HG02571 (cell line): ENCODE data around the gene CDK18.

Experiments
- ATAC-seq: cut with Tn5 transposase; IDR thresholded peaks from one replicate; pipeline ENCODE4 v1.9.1; 2021; ENCODE audit warnings: mild to moderate bottlenecking, moderate library complexity; ENCODE audit not compliant: unreplicated experiment

CDK18 gene

DNA sequence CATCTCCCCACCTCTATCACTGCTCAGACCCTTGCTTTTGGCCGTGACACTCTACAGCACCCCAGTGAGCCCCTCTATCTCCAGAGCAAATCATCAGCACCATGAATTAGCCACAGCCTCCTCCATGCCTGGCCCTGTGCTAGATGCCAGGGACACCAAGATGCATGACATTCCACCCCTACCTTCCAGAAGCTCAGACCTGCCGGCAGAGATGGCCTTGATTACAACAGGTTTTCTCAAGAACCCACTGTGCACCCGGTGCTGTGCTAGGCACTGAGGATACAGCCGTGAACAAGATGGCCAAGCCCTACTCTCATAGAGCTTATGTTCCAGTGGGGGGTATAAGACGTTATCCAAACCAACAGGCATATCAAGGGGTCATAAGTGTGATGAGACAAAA is 30.6 kb downstream of the CDK18 start:
- no peak for ATAC-seq

- ATAC-seq = no peak
These were observed 31.6 kb downstream of the CDK18 start for GRCh38 chr1:205535866-205536758.

DNA sequence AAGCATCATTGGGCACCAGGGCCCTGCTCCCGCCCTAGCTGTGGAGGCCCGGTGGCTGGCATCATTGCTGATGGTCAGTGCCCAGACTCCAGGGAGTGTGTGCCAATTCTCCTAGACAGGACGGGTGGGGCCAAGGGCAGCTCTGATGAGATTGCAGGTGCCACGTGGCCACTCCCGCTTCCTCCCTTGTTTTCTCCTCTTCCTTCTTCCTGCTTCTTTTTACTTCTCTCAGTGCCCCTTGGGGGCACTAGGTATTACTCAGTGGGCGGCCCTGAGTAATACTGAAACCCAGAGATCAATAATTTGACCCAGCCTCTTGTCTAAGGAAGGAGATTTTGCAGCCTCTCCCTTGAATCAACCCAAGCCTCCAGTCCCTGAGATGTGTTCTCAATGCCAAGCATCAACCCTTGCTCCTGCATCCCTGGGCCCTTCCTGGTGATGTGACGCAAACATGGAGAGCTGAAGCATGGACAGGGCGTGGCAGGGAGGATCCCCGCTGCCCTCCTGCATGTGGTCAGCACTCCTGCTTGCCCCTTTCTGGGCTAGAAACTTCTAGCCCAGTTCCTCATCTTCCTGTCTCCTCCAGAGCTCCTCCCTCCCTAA is 32.4 kb downstream of the CDK18 start:
- ATAC-seq = no peak

- no peak for ATAC-seq
These were observed 33.0 kb downstream of the CDK18 start for GRCh38 chr1:205537386-205538018.

- no peak for ATAC-seq
These were observed 33.9 kb downstream of the CDK18 start for GRCh38 chr1:205538235-205538840.

GRCh38 chr1:205541161-205541886 is 36.9 kb downstream of the CDK18 start:
- no peak for ATAC-seq

- ATAC-seq = no peak
These were observed 37.9 kb downstream of the CDK18 start for GRCh38 chr1:205542367-205542766.

GRCh38 chr1:205543351-205544301 is 39.2 kb downstream of the CDK18 start:
- no peak for ATAC-seq

GRCh38 chr1:205545001-205545919 is 40.8 kb downstream of the CDK18 start:
- ATAC-seq = no peak

GRCh38 chr1:205545991-205546390 is 41.5 kb downstream of the CDK18 start:
- no peak for ATAC-seq

DNA sequence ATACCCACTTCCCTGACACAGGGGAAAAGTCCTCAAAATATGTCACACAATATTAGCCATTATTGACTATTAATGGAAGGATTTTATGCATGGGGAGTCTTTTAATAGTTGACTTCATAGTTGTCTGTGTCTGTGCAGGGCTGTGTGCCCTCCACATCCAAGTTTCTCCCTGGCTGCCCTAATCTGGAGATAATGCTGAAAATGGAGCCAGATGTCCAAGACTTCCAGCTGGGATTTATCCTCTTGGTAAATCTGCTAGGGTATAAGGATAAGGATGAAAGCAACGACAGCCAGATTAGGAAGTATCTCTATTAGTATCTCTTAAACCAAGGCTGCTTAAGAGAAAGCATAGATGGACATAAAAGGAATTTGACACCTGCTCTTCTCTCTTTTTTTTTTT is 42.1 kb downstream of the CDK18 start:
- ATAC-seq = no peak

DNA sequence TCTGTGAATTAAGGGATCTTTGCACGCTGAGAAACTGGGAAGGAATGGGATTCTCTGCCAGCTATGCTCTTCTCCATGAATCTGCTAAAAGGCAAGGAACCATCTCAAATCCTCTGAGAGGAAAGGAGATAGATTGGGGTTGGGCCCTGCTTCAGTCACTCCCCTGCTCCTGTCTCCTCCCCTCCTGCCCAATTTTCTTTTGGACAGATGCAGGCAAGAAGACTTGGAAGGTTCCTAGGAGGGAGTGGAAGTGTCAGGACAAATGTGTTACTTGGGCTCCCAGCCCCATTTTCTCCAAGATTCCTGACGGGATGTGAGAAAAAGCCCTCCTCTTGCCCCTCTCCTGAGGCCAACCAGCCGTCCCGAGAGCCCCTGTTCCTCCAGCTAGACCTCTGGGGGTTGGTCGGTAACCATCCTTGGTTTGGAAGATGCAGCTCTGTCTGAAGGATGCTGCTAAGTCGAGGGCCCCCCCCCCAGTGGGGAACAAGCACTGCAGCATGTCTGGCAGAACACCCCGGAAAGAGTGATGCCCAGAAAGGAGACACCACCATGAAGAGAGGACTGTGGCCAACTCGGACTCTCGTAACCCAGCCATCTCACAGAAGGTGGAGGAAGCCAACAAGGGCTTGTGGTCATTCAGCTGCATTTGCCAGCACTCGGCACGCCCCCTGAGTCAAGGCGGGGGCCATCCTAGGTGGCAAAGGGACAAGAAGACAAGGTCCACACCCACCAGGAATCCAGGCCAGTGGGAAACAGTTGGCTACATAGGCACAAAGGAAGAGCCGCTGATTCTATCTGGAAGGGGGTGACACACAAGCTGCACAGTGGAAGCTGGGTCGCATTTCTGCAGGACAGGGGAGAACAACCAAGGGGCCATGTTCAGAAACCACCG is 43.7 kb downstream of the CDK18 start:
- no peak for ATAC-seq

DNA sequence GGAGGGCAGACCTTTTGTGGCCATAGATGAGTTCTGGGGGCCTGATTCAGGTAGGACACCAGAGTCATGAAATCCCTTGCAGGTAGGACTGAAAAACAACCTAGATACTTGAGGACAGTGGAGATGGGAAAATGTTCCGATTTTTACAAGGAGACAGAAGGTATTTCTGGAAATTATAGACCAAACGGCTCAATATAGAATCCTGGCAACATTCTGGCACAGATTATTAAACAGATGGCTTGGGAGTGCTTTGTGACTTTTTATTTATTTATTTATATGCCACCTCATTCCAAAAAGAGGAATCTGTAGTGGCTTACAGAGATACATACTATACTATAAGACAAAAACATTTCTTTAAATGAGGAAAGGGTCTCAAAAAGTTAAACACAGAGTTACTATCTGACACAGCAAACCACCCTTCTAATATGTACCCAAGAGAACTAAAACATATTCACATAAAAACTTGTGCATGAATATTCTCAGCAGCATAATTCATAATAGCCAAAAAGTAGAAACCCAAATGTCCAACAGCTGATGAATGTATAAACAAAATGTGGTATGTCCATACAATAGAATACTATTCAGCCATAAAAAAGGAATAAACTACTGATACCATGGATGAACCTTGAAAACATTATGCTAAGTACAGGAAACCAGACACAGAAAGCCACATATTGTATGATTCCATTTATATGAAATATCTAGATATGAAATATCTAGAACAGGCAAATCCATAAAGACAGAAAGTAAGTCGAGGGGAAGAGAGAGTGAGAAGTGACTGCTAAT is 49.8 kb downstream of the CDK18 start:
- no peak for ATAC-seq

DNA sequence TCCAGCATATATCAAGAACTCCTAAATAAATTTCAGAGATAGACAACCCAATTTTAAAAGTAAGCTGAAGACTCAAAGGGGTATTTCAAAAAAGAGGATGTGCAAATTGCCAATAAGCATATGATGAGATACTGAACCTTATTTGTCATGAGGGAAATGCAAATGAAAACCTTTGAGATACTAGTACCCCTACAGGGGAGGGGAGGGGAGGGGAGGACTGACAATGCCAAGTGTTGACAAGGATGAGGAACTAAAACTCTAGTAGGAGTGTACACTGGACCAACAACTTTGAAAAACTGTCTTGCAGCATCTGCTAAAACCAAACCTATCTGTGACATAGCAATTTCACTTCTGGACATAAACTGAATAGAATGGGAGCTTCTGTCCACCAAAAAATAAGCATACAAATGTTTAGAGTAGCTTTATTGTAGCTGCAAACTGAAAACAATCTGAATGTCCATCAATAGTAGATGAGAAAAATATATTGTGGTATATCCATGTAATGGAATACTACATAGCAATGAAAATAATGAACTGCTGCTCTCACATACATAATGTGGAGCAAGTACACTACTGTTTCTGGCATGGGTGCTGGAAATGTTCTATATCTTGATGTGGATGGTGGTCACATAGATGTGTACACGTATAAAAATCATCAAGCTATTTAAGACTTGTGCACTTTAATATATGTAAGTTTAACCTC is 57.2 kb downstream of the CDK18 start:
- no peak for ATAC-seq

DNA sequence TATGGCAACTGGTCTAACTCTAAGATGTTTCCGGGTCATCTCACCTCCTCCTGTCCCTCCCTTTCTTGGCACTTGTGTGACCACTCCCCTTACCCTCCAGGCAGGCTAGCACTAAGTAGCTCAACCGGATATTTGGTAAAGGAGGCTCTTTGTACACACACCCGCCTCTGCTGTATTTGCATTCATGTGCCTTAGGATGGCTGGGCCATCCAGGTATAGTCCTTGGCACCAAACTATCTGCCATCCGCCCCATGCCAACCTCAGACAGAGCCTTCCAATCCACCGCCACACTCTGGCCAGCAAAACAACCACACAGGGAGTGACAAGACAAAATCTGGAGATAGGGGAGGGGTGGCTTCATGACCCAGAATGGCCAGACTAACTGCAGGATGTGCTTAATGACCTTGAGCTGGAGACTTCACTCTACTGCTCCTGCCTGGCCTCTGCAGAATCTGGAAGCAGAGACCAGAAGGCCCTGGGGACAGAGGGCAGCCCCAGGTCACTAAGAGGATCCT is 59.5 kb downstream of the CDK18 start:
- ATAC-seq = no peak

GRCh38 chr1:205565799-205566198 is 61.3 kb downstream of the CDK18 start:
- ATAC-seq = no peak
